GM23248 (cell line): Measurements from ENCODE around the gene APP.

Experiments used
- EZH2 ChIP-seq: fragments of 200-600 bp; sonication (generic); IDR thresholded peaks from 2 replicates; pipeline ENCODE4 v1.6.1; 2018; ENCODE audit warnings: antibody characterized with exemption, mild to moderate bottlenecking; ENCODE audit not compliant: insufficient read depth, poor library complexity, severe bottlenecking
- EZH2phosphoT487 ChIP-seq: fragments of 200-600 bp; sonication (generic); IDR thresholded peaks from 2 replicates; pipeline ENCODE4 v1.6.1; 2018; ENCODE audit warnings: antibody characterized with exemption, moderate library complexity, mild to moderate bottlenecking, low read depth; ENCODE audit not compliant: insufficient read depth

- no peak for TF ChIP-seq EZH2phosphoT487
- TF ChIP-seq EZH2 = no peak
Observed at GRCh38 chr21:26168371-26168770, 2.2 kb downstream of the APP start.
